Upper lobe of right lung (tissue), 1 donor: Measurements from ENCODE around the gene GATA2. TPM values are rescaled to one million over a fixed set of nuclear protein-coding genes. Genes with fewer than 3 reads are reported as not detected.

Source experiments
- ATAC-seq: fragments of 200-7000 bp; cut with Tn5 transposase; one replicate; pipeline ENCODE4 v1.9.1; 2020; ENCODE audit warnings: mild to moderate bottlenecking, moderate library complexity
- DNase-seq: peaks from one replicate; pipeline ENCODE4 v3.0.0-alpha.2; 2020
- H3K27ac ChIP-seq: fragments of 200-600 bp; one replicate; pipeline ENCODE4 v1.8.0; 2022
- H3K27me3 ChIP-seq: fragments of 200-600 bp; one replicate; pipeline ENCODE4 v1.8.0; 2022; ENCODE audit warnings: mild to moderate bottlenecking
- H3K36me3 ChIP-seq: fragments of 200-600 bp; one replicate; pipeline ENCODE4 v1.8.0; 2022
- H3K4me1 ChIP-seq: fragments of 200-600 bp; one replicate; pipeline ENCODE4 v1.8.0; 2022
- H3K4me3 ChIP-seq: fragments of 200-600 bp; one replicate; pipeline ENCODE4 v1.8.0; 2022; ENCODE audit warnings: mild to moderate bottlenecking
- H3K9me3 ChIP-seq: fragments of 200-600 bp; one replicate; pipeline ENCODE4 v1.8.0; 2022
- CTCF ChIP-seq: fragments of 200-600 bp; IDR thresholded peaks from one replicate; pipeline ENCODE4 v1.8.0; 2022; ENCODE audit warnings: antibody characterized with exemption
- intact Hi-C: fragments of 100-400 bp; cut with DNase I; formaldehyde crosslinking; loops from one replicate; pipeline ENCODE4 v1.11.0; 2022
- long read RNA-seq: library from polyadenylated mRNA; unstranded; transcript quantifications from one replicate; pipeline ENCODE4 v2.0.0, GENCODE V29; 2021
- total RNA-seq: library from RNA; stranded (reverse); fragmentation: NEBNext Ultra II Directional; extraction: Animal tissue kit (Norgen Biotek cat#: 25700); gene quantifications from one replicate; pipeline ENCODE4 v1.2.1, GENCODE V29; 2021
- donor health status: DM: no; HTN: yes; CAD: no; lungs with severe emphysema.

The GATA2 gene
- total RNA-seq: 86.6 TPM
- long read RNA-seq, transcript GATA2-201 (6 exons, 3,367 nt): major isoform, 62 of 373 reads
- long read RNA-seq, partial matches to known transcripts: 292 of 373 reads
- long read RNA-seq, other reads (novel, unspliced or antisense): 16 of 373 reads

- intact Hi-C loops: loop anchor here (10.0 kb wide), 1 partner anchor 82 kb away; no protein-coding TSS in a partner anchor
These were observed at the start of gene GATA2 for GRCh38 chr3:128492671-128493569. TSS of gene GATA2 (minus strand) at chr3:128493201. CDS start at chr3:128487031, 6,170 bp downstream.

GRCh38 chr3:128541246-128541645 is 48.2 kb upstream of the GATA2 start:
- H3K27me3 ChIP-seq: peaks cover under 1% of the 10 kb centered on the region
- no peak for ATAC-seq
- intact Hi-C loops: no loop called here

More at GRCh38 chr3:128492671-128493569, at the start of gene GATA2:
- Histone ChIP-seq H3K4me3 (peak within 1 kb of the TSS; percentile 60), H3K9me3 (no peaks in the 10 kb centered on the region), H3K4me1 (peaks cover 31% of the 10 kb centered on the region), H3K27me3 (peaks cover 93% of the 10 kb centered on the region), H3K36me3 (no peaks in the 10 kb centered on the region), H3K27ac (peak within 1 kb of the TSS; percentile 85)
- no peak for ATAC-seq
- DNase-seq: peak; percentile 66
- no peak for TF ChIP-seq CTCF

GRCh38 chr3:128539376-128539775 is 46.4 kb upstream of the GATA2 start:
- no peak for DNase-seq
- ATAC-seq: no peak
- no peaks in the 10 kb centered on the region for H3K36me3 ChIP-seq
- no peak overlapping the region for H3K27ac ChIP-seq
- no peaks in the 10 kb centered on the region for H3K9me3 ChIP-seq
- H3K4me1 ChIP-seq: no peaks in the 10 kb centered on the region
- no peak for TF ChIP-seq CTCF
- H3K27me3 ChIP-seq: peaks cover 3% of the 10 kb centered on the region
- no peak overlapping the region for H3K4me3 ChIP-seq
- intact Hi-C loops: no loop called here

More at GRCh38 chr3:128541246-128541645, 48.2 kb upstream of the GATA2 start:
- H3K27ac ChIP-seq: no peak overlapping the region
- no peaks in the 10 kb centered on the region for H3K36me3 ChIP-seq
- no peaks in the 10 kb centered on the region for H3K4me1 ChIP-seq
- no peak overlapping the region for H3K4me3 ChIP-seq
- TF ChIP-seq CTCF: no peak
- no peak for DNase-seq
- H3K9me3 ChIP-seq: no peaks in the 10 kb centered on the region

GRCh38 chr3:128537091-128537703 is 44.2 kb upstream of the GATA2 start:
- no peak overlapping the region for H3K27ac ChIP-seq
- intact Hi-C loops: no loop called here
- peaks cover 3% of the 10 kb centered on the region for H3K27me3 ChIP-seq
- no peak for DNase-seq
- ATAC-seq: no peak
- no peaks in the 10 kb centered on the region for H3K4me1 ChIP-seq
- H3K4me3 ChIP-seq: no peak overlapping the region
- no peak for TF ChIP-seq CTCF
- no peaks in the 10 kb centered on the region for H3K36me3 ChIP-seq
- no peaks in the 10 kb centered on the region for H3K9me3 ChIP-seq

- Histone ChIP-seq H3K36me3 (no peaks in the 10 kb centered on the region), H3K27me3 (peaks cover 3% of the 10 kb centered on the region), H3K4me3 (no peak overlapping the region), H3K4me1 (no peaks in the 10 kb centered on the region), H3K9me3 (no peaks in the 10 kb centered on the region), H3K27ac (no peak overlapping the region)
- TF ChIP-seq CTCF: no peak
- ATAC-seq (no peak), DNase-seq (no peak)
- intact Hi-C loops: no loop called here
These were observed 39.3 kb upstream of the GATA2 start for GRCh38 chr3:128532012-128532983.
